Spleen (tissue), 7 donors: ENCODE measurements around the gene IGFL3.

Experiments used
- CTCF ChIP-seq, 11 experiments: fragments of 200-600 bp in 7 of 11; fragments of 450-650 bp in 4 of 11; sonication (generic) in 4 of 11; IDR thresholded peaks in 8 of 11; conservative IDR thresholded peaks in 3 of 11; 1 replicate in 7 of 11; 2 replicates in 4 of 11; pipeline versions ENCODE4 v1.4.0 to v1.8.0; 2016 to 2021; ENCODE audit warnings: antibody characterized with exemption in 11 of 11, inconsistent platforms in 4 of 11, mild to moderate bottlenecking in 1 of 11
- POLR2A ChIP-seq, 3 donors: fragments of 450-650 bp; IDR thresholded peaks; one replicate each; pipeline ENCODE4 v1.5.1; 2017; ENCODE audit warnings: antibody characterized with exemption in 3 of 3, mild to moderate bottlenecking in 1 of 3
- donor health status: DM: no; HTN: no; CAD: no; lungs with moderate emphysema.
- donor health status: DM: no; HTN: no; CAD: no.
- donor health status: DM: no; HTN: no; CAD: no.

- TF ChIP-seq CTCF (IDR thresholded peaks at IDR 0.05 in 8 of 11, conservative IDR thresholded peaks at IDR 0.05 in 3 of 11) (no peak), POLR2A (IDR thresholded peaks at IDR 0.05) (no peak)
These were observed 13.5 kb upstream of the IGFL3 start for GRCh38 chr19:46137915-46138473.
